PC-3 (cell line): Measurements from ENCODE around the gene SAMD11.

Source experiments
- EZH2phosphoT487 ChIP-seq: fragments of 300-600 bp; sonication (generic); IDR thresholded peaks from 2 replicates; pipeline ENCODE4 v1.6.1; 2018; ENCODE audit warnings: mild to moderate bottlenecking, antibody characterized with exemption, low read length, borderline replicate concordance
- TF ChIP-seq, protein P1 (sequence below): fragments of 300-600 bp; sonication (generic); conservative IDR thresholded peaks from 2 replicates; pipeline ENCODE4 v1.5.1; 2017; ENCODE audit warnings: antibody characterized with exemption, low read depth, mild to moderate bottlenecking, low read length

DNA sequence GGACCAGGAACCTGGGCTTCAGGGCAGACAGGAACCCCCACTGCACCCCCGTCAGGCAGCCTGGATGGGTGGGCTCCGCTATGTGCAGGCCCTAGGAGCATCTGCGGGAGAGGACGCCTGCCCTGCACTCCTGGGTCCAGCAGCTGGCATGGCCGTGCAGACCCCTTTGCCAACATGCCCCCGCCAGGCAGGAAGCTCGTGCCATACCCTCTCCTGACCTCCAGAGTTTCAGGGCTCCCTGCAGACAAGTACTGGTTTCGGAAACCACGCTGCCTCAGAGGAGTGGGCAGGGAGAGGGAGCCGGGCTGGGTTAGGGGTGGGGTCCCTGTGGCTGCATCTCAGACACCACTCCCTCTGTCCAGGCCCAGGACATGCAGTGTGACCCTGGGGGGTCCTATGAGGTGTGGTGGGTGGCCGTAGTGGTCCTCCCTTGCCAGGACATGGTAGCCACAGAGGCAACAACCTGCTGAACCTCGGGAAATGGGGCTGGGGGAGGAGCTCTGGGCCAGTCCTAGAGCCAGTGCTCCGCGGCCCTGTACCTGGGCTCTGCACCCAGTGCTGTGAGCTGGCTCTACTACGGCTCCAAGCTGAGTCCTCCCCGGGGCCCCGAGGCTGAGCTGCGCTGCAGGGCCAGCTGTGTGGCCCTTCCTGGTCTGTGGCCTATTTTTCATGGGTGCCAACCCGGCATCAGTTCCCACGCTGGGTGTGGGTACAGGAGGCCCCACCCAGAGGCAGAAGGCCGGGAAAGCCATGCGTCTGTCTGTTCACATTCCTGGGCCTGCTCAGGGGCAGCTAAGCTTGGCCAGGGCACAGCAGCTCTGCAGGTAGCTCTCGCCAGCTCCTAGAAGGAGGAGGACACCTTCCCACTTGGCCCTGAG, 44.0 kb downstream of the SAMD11 start:
- TF ChIP-seq, protein P1, sequence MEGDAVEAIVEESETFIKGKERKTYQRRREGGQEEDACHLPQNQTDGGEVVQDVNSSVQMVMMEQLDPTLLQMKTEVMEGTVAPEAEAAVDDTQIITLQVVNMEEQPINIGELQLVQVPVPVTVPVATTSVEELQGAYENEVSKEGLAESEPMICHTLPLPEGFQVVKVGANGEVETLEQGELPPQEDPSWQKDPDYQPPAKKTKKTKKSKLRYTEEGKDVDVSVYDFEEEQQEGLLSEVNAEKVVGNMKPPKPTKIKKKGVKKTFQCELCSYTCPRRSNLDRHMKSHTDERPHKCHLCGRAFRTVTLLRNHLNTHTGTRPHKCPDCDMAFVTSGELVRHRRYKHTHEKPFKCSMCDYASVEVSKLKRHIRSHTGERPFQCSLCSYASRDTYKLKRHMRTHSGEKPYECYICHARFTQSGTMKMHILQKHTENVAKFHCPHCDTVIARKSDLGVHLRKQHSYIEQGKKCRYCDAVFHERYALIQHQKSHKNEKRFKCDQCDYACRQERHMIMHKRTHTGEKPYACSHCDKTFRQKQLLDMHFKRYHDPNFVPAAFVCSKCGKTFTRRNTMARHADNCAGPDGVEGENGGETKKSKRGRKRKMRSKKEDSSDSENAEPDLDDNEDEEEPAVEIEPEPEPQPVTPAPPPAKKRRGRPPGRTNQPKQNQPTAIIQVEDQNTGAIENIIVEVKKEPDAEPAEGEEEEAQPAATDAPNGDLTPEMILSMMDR: no peak
- TF ChIP-seq EZH2phosphoT487: no peak
